ENCODE results near the gene THUMPD2.

The THUMPD2 gene

DNA sequence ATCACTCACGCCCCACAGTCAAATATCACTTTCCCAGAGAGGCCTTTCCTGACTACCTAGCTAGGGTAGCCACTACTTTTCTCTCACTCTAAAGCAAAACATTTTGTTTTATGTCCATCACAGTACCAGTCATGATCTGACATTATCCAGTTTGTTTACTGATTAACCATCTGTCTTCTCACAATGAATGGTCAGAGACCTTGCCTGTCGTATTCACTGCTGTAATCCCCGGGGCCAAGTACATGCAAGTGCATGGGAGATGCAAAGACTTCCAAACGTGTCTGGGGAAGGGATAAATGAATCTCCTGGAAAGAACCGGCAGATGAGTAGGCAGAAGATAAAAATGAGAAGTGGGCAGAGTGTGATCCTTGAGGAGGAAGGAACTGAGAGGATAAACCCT is 39.7 kb downstream of the THUMPD2 start:
- Histone ChIP-seq H3K18ac (ENCODE audit: low read length) (no peak overlapping the region), H3K4me2 (ENCODE audit: low read length) (no peak overlapping the region), H2BK120ac (ENCODE audit: insufficient read depth, low read length, poor library complexity) (no peak overlapping the region), H2BK12ac (ENCODE audit: low read length) (no peak overlapping the region), H4K91ac (ENCODE audit: low read depth, low read length) (no peak overlapping the region), H3K4me1 (ENCODE audit: control insufficient read depth in 1 of 2, insufficient read depth in 2 of 2, low read length in 2 of 2) (peaks cover 12 to 15% of the 10 kb centered on the region in 2 experiments), H3K9ac (ENCODE audit: low read length) (no peak overlapping the region), H3K4ac (ENCODE audit: low read depth, low read length) (no peak overlapping the region), H3K79me1 (ENCODE audit: low read length) (no peaks in the 10 kb centered on the region), H3K79me2 (ENCODE audit: control insufficient read depth, insufficient read depth, low read length, poor library complexity) (no peaks in the 10 kb centered on the region), H4K8ac (ENCODE audit: low read depth, low read length) (no peak overlapping the region), H2BK5ac (ENCODE audit: low read depth, low read length, poor library complexity) (no peak overlapping the region), H3K27ac (ENCODE audit: low read depth, low read length) (peak overlapping the region; percentile 11), H4K12ac (ENCODE audit: low read depth, low read length) (no peak overlapping the region), H3K23ac (ENCODE audit: low read length) (no peak overlapping the region), H3K9me3 (ENCODE audit: insufficient read depth, low read depth, low read length) (no peaks in the 10 kb centered on the region), H2AFZ (ENCODE audit: insufficient read depth, low read length, poor library complexity) (no peak overlapping the region), H2AK5ac (ENCODE audit: low read length) (no peak overlapping the region), H3K4me3 (ENCODE audit: low read depth, low read length) (no peak overlapping the region), H3K14ac (ENCODE audit: low read length) (no peak overlapping the region), H3K36me3 (ENCODE audit: control insufficient read depth in 1 of 2, insufficient read depth in 2 of 2, low read length in 2 of 2) (peaks cover 2 to 10% of the 10 kb centered on the region in 2 experiments), H3K27me3 (ENCODE audit: insufficient read depth, low read length) (no peaks in the 10 kb centered on the region)
- no peak for DNase-seq
- no CpG with 5 or more reads among the region's 5 CpGs for WGBS (ENCODE audit: extremely low coverage, insufficient coverage, insufficient read length)

DNA sequence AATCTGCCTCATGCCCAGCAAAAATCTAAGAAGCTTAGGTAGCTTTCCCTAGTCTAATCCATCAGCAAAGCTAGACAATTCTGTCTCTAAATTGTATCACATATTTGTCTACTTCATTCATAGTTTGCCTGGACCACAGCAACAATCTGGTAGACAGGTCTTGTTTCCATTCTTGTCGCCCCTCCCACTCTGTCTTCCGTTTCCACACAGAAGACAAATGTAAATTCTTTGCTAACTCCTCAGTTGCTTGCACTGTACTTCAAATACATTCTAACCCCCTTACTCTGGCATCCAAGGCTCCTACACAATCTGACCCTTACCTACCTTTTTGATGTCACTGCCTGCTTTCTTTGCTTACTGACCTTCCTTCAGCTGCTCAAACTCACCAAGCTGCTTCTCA is 40.1 kb downstream of the THUMPD2 start:
- Histone ChIP-seq H4K12ac (ENCODE audit: low read depth, low read length) (no peak overlapping the region), H2BK5ac (ENCODE audit: low read depth, low read length, poor library complexity) (no peak overlapping the region), H3K9me3 (ENCODE audit: insufficient read depth, low read depth, low read length) (no peaks in the 10 kb centered on the region), H4K91ac (ENCODE audit: low read depth, low read length) (no peak overlapping the region), H3K18ac (ENCODE audit: low read length) (no peak overlapping the region), H3K14ac (ENCODE audit: low read length) (no peak overlapping the region), H3K27ac (ENCODE audit: low read depth, low read length) (peak overlapping the region; percentile 28), H3K79me2 (ENCODE audit: control insufficient read depth, insufficient read depth, low read length, poor library complexity) (no peaks in the 10 kb centered on the region), H3K4me1 (ENCODE audit: control insufficient read depth in 1 of 2, insufficient read depth in 2 of 2, low read length in 2 of 2) (peaks cover 12 to 15% of the 10 kb centered on the region in 2 experiments), H2BK120ac (ENCODE audit: insufficient read depth, low read length, poor library complexity) (no peak overlapping the region), H3K23ac (ENCODE audit: low read length) (no peak overlapping the region), H3K9ac (ENCODE audit: low read length) (no peak overlapping the region), H2BK12ac (ENCODE audit: low read length) (no peak overlapping the region), H4K8ac (ENCODE audit: low read depth, low read length) (no peak overlapping the region), H2AFZ (ENCODE audit: insufficient read depth, low read length, poor library complexity) (no peak overlapping the region), H3K4me2 (ENCODE audit: low read length) (no peak overlapping the region), H2AK5ac (ENCODE audit: low read length) (no peak overlapping the region), H3K4ac (ENCODE audit: low read depth, low read length) (no peak overlapping the region), H3K36me3 (ENCODE audit: control insufficient read depth in 1 of 2, insufficient read depth in 2 of 2, low read length in 2 of 2) (peaks cover 2 to 10% of the 10 kb centered on the region in 2 experiments), H3K79me1 (ENCODE audit: low read length) (no peaks in the 10 kb centered on the region), H3K4me3 (ENCODE audit: low read depth, low read length) (no peak overlapping the region), H3K27me3 (ENCODE audit: insufficient read depth, low read length) (no peaks in the 10 kb centered on the region)
- peak; percentile 43 to 68 for DNase-seq
- WGBS (ENCODE audit: extremely low coverage, insufficient coverage, insufficient read length): no CpG with 5 or more reads among the region's 2 CpGs

DNA sequence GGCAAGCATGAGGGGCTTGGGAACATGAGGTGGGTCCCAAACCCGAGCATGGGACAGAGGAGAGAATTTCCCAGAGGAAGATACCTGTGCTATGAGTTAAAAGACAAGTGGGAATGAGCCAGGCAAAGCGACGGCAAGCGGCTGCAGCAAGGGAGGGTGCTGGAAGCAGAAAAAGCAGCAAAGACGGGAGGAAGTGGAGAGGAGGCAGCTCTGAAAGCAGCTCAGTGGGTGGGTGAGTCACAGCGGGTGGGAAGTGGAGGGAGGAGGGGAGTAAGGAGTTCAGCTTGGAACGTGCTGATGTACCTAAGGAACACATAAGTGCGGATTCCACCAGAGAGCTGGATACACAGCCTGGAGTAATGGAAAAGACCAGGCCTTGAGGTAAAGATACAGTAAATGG is 41.4 kb downstream of the THUMPD2 start:
- Histone ChIP-seq H3K4me3 (ENCODE audit: low read depth, low read length) (no peak overlapping the region), H3K36me3 (ENCODE audit: control insufficient read depth in 1 of 2, insufficient read depth in 2 of 2, low read length in 2 of 2) (peaks cover 0 to 13% of the 10 kb centered on the region in 2 experiments), H2AK5ac (ENCODE audit: low read length) (no peak overlapping the region), H4K8ac (ENCODE audit: low read depth, low read length) (no peak overlapping the region), H3K9me3 (ENCODE audit: insufficient read depth, low read depth, low read length) (peaks cover 1% of the 10 kb centered on the region), H3K79me2 (ENCODE audit: control insufficient read depth, insufficient read depth, low read length, poor library complexity) (no peaks in the 10 kb centered on the region), H2BK12ac (ENCODE audit: low read length) (peak overlapping the region; percentile 75), H3K27ac (ENCODE audit: low read depth, low read length) (peak overlapping the region; percentile 56), H3K4me1 (ENCODE audit: control insufficient read depth in 1 of 2, insufficient read depth in 2 of 2, low read length in 2 of 2) (peaks cover 12 to 15% of the 10 kb centered on the region in 2 experiments), H3K4ac (ENCODE audit: low read depth, low read length) (no peak overlapping the region), H3K9ac (ENCODE audit: low read length) (no peak overlapping the region), H3K4me2 (ENCODE audit: low read length) (peak overlapping the region; percentile 31), H2AFZ (ENCODE audit: insufficient read depth, low read length, poor library complexity) (no peak overlapping the region), H3K27me3 (ENCODE audit: insufficient read depth, low read length) (no peaks in the 10 kb centered on the region), H4K91ac (ENCODE audit: low read depth, low read length) (no peak overlapping the region), H3K23ac (ENCODE audit: low read length) (no peak overlapping the region), H2BK5ac (ENCODE audit: low read depth, low read length, poor library complexity) (no peak overlapping the region), H3K18ac (ENCODE audit: low read length) (no peak overlapping the region), H3K14ac (ENCODE audit: low read length) (no peak overlapping the region), H4K12ac (ENCODE audit: low read depth, low read length) (no peak overlapping the region), H2BK120ac (ENCODE audit: insufficient read depth, low read length, poor library complexity) (no peak overlapping the region), H3K79me1 (ENCODE audit: low read length) (no peaks in the 10 kb centered on the region)
- DNase-seq: no peak
- WGBS (ENCODE audit: extremely low coverage, insufficient coverage, insufficient read length): no CpG with 5 or more reads among the region's 8 CpGs

DNA sequence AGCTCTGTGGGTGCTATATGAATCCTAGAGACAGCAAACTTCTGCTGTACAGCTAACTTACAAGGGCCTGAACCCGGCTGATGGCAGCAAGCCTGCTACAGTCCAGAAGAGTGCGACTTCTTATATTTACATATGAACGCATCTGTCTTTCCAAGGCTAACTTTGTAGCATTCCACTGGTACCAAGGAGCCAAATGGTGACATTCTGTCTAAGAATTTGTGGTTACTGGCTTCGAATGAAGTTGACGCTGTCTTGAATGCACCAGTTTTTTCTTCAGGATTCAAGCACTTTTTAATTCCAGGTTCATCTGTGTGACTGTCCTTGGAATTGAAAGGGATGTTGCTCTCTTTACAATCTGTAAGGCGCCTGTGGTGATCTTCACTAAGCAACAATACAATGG is 42.4 kb downstream of the THUMPD2 start:
- Histone ChIP-seq H3K18ac (ENCODE audit: low read length) (no peak overlapping the region), H3K27ac (ENCODE audit: low read depth, low read length) (no peak overlapping the region), H3K36me3 (ENCODE audit: control insufficient read depth in 1 of 2, insufficient read depth in 2 of 2, low read length in 2 of 2) (peaks cover 0 to 13% of the 10 kb centered on the region in 2 experiments), H2AK5ac (ENCODE audit: low read length) (no peak overlapping the region), H2BK5ac (ENCODE audit: low read depth, low read length, poor library complexity) (no peak overlapping the region), H3K79me2 (ENCODE audit: control insufficient read depth, insufficient read depth, low read length, poor library complexity) (no peaks in the 10 kb centered on the region), H4K91ac (ENCODE audit: low read depth, low read length) (no peak overlapping the region), H3K9ac (ENCODE audit: low read length) (no peak overlapping the region), H3K4me3 (ENCODE audit: low read depth, low read length) (no peak overlapping the region), H3K4ac (ENCODE audit: low read depth, low read length) (no peak overlapping the region), H2BK12ac (ENCODE audit: low read length) (peak overlapping the region; percentile 36), H3K27me3 (ENCODE audit: insufficient read depth, low read length) (no peaks in the 10 kb centered on the region), H3K23ac (ENCODE audit: low read length) (no peak overlapping the region), H4K12ac (ENCODE audit: low read depth, low read length) (no peak overlapping the region), H3K4me1 (ENCODE audit: control insufficient read depth in 1 of 2, insufficient read depth in 2 of 2, low read length in 2 of 2) (peaks cover 12 to 15% of the 10 kb centered on the region in 2 experiments), H3K9me3 (ENCODE audit: insufficient read depth, low read depth, low read length) (peaks cover 3% of the 10 kb centered on the region), H2AFZ (ENCODE audit: insufficient read depth, low read length, poor library complexity) (no peak overlapping the region), H3K14ac (ENCODE audit: low read length) (no peak overlapping the region), H2BK120ac (ENCODE audit: insufficient read depth, low read length, poor library complexity) (no peak overlapping the region), H3K79me1 (ENCODE audit: low read length) (no peaks in the 10 kb centered on the region), H4K8ac (ENCODE audit: low read depth, low read length) (no peak overlapping the region), H3K4me2 (ENCODE audit: low read length) (no peak overlapping the region)
- WGBS (ENCODE audit: extremely low coverage, insufficient coverage, insufficient read length): no CpG with 5 or more reads among the region's 6 CpGs
- DNase-seq: peak in 1 of 2 donors; percentile 18
